Upper lobe of left lung (tissue), 6 donors: ENCODE results near the gene FBP2. TPM values are rescaled to one million over a fixed set of nuclear protein-coding genes. Genes with fewer than 3 reads are reported as not detected.

Source experiments
- ATAC-seq, 2 donors: fragments of 200-7000 bp; cut with Tn5 transposase; one replicate each; pipeline ENCODE4 v1.9.1; 2022; ENCODE audit warnings: mild to moderate bottlenecking in 2 of 2, moderate library complexity in 2 of 2; ENCODE audit not compliant: low FRiP score in 2 of 2
- DNase-seq, 2 donors: peaks; one replicate each; pipeline ENCODE4 v3.0.0-alpha.2; 2019 to 2020
- H3K27ac ChIP-seq, 4 donors: fragments of 200-600 bp; sonication (generic); one replicate each; pipeline ENCODE4 v1.5.1; 2016 to 2019
- H3K27me3 ChIP-seq, 4 donors: fragments of 200-600 bp; sonication (generic); one replicate each; pipeline ENCODE4 v1.5.1; 2017 to 2019
- H3K36me3 ChIP-seq, 4 donors: fragments of 200-600 bp; sonication (generic); one replicate each; pipeline ENCODE4 v1.5.1; 2016 to 2019
- H3K4me1 ChIP-seq, 4 donors: fragments of 200-600 bp; sonication (generic); one replicate each; pipeline ENCODE4 v1.5.1; 2018 to 2019
- H3K4me3 ChIP-seq, 4 donors: fragments of 200-600 bp; sonication (generic); one replicate each; pipeline ENCODE4 v1.5.1; 2017 to 2019; ENCODE audit warnings: mild to moderate bottlenecking in 2 of 4, moderate library complexity in 1 of 4
- H3K9me3 ChIP-seq, 4 donors: fragments of 200-600 bp; sonication (generic); one replicate each; pipeline ENCODE4 v1.5.1; 2018 to 2019
- EP300 ChIP-seq, 4 donors: sonication (generic); formaldehyde crosslinking; IDR thresholded peaks; one replicate each; pipeline ENCODE4 v1.5.1; 2017; ENCODE audit warnings: antibody characterized with exemption in 4 of 4, control low read depth in 2 of 4
- POLR2A ChIP-seq, 4 donors: fragments of 450-650 bp; IDR thresholded peaks; one replicate each; pipeline ENCODE4 v1.5.1; 2016 to 2017; ENCODE audit warnings: antibody characterized with exemption in 4 of 4, mild to moderate bottlenecking in 2 of 4
- POLR2AphosphoS5 ChIP-seq, 2 donors: sonication (generic); formaldehyde crosslinking; IDR thresholded peaks; one replicate each; pipeline ENCODE4 v1.5.1; 2017; ENCODE audit warnings: antibody characterized with exemption in 2 of 2
- WGBS, 2 donors: methylation state at CpG; one replicate each; pipeline ENCODE4 v1.1.5; 2017 to 2018; 5-methylcytosine and 5-hydroxymethylcytosine counted together
- total RNA-seq, 6 donors: library from RNA; depleted of rRNA in 4 of 6; stranded (reverse); fragments of >200 nt in 4 of 6; gene quantifications; one replicate each; pipeline versions ENCODE4 v1.1.0 to v1.2.1, GENCODE V29; 2016 to 2021
- TF ChIP-seq, protein P1 (sequence below), 6 experiments: fragments of 450-650 bp in 4 of 6; fragments of 200-600 bp in 2 of 6; sonication (generic) in 2 of 6; IDR thresholded peaks; one replicate each; pipeline ENCODE4 v1.5.1; 2016 to 2019; ENCODE audit warnings: antibody characterized with exemption in 6 of 6
- donor health status: DM: no; HTN: no; CAD: no; lungs with moderate emphysema.
- donor health status: DM: no; HTN: yes; CAD: no; lungs with severe emphysema.

Gene FBP2
- total RNA-seq, 6 donors from 2014 or later, result 0.49 TPM; not detected in 5

DNA sequence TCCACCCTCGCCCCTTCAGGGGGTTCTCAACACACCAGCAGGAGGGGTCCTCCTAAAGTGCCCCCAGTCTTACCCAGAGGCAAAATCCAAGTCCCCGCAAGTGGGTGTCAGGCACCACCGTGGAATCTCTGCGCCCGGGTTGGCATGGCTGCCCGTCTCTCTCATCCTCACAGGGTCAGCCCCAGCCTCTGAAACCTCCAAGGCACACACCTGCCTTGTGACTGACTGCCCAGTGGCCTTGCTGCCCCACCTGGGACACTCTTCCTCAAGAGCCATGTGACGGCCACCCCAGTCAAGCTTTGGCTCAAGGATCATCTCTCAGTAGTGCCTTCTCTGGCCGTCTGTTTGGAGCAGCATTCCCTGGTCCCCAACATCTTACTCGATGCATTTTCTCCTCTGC, 4.9 kb downstream of the FBP2 start:
- 88% methylated on average over 6 to 9 of the region's 9 CpGs for WGBS, 2 donors

DNA sequence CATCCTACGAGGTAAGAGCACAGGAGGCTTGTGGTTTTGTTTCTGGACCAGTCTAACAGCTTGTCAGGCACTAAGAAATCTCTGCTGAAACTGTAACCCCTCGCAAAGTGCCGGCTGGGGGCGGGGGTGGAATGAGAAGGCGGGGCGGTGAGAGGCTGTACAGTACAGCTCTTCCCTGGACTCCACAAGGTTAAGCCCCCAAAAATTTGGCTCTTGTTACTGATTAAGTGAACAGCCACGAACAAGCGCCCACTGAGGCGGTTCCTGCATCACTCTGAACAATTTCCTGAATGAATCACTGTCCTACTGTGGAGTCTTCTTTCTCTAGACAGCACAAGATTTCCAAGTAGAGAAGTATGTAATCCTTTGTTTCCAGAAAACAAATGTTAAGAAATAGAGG, 6.8 kb downstream of the FBP2 start:
- Histone ChIP-seq H3K27ac (no peak overlapping the region), H3K4me1 (peaks cover 0 to 7% (median 2%) of the 10 kb centered on the region in 4 donors), H3K36me3 (no peaks in the 10 kb centered on the region), H3K4me3 (peak overlapping the region in 2 of 4 donors; percentile 13 to 15), H3K9me3 (no peaks in the 10 kb centered on the region), H3K27me3 (no peaks in the 10 kb centered on the region)
- TF ChIP-seq POLR2AphosphoS5 (IDR thresholded peaks at IDR 0.05) (no peak), POLR2A (IDR thresholded peaks at IDR 0.05) (no peak), EP300 (IDR thresholded peaks at IDR 0.05) (no peak)
- TF ChIP-seq, protein P1, sequence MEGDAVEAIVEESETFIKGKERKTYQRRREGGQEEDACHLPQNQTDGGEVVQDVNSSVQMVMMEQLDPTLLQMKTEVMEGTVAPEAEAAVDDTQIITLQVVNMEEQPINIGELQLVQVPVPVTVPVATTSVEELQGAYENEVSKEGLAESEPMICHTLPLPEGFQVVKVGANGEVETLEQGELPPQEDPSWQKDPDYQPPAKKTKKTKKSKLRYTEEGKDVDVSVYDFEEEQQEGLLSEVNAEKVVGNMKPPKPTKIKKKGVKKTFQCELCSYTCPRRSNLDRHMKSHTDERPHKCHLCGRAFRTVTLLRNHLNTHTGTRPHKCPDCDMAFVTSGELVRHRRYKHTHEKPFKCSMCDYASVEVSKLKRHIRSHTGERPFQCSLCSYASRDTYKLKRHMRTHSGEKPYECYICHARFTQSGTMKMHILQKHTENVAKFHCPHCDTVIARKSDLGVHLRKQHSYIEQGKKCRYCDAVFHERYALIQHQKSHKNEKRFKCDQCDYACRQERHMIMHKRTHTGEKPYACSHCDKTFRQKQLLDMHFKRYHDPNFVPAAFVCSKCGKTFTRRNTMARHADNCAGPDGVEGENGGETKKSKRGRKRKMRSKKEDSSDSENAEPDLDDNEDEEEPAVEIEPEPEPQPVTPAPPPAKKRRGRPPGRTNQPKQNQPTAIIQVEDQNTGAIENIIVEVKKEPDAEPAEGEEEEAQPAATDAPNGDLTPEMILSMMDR (IDR thresholded peaks at IDR 0.05), result no peak
- 44 to 68% methylated on average over 5 to 9 of the region's 9 CpGs for WGBS, 2 donors
- DNase-seq (no peak), ATAC-seq (peak in 1 of 2 donors; percentile 48)

More for the DNA sequence above, 4.9 kb downstream of the FBP2 start:
- Histone ChIP-seq H3K9me3 (no peaks in the 10 kb centered on the region), H3K27me3 (no peaks in the 10 kb centered on the region), H3K27ac (no peak overlapping the region), H3K36me3 (no peaks in the 10 kb centered on the region), H3K4me3 (no peak overlapping the region), H3K4me1 (peaks cover 0 to 7% (median 2%) of the 10 kb centered on the region in 4 donors)
- TF ChIP-seq EP300 (IDR thresholded peaks at IDR 0.05) (no peak), POLR2AphosphoS5 (IDR thresholded peaks at IDR 0.05) (no peak), POLR2A (IDR thresholded peaks at IDR 0.05) (no peak)
- TF ChIP-seq, protein P1 (IDR thresholded peaks at IDR 0.05), result no peak
- ATAC-seq, result no peak
- DNase-seq, result no peak

DNA sequence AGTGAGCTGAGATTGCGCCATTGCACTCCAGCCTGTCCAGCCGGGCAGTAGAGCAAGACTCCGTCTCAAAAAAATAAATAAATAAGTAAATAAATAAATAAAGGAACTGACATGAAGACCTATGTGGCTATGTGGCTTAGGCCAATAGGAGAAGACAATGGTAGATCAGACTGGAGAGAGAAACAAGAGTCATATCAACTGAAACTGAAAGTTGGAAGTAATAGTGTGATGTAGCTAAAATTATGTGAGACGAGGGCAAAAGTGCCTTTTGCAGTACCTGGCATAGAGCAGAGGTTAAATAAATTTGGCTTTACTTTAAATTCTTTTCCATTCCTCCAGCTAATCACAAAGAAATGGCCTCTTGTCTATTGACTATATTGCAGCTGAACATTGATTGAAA, 7.3 kb downstream of the FBP2 start:
- ATAC-seq, result no peak
- H3K27ac ChIP-seq, result no peak overlapping the region
- H3K9me3 ChIP-seq, result no peaks in the 10 kb centered on the region
- no peaks in the 10 kb centered on the region for H3K27me3 ChIP-seq
- WGBS, 2 donors, result 60 to 76% methylated on average over 4 of the region's 4 CpGs
- no peak for DNase-seq
- H3K36me3 ChIP-seq, result no peaks in the 10 kb centered on the region
- peak overlapping the region in 2 of 4 donors; percentile 13 to 15 for H3K4me3 ChIP-seq
- H3K4me1 ChIP-seq, result peaks cover 0 to 7% (median 2%) of the 10 kb centered on the region in 4 donors
- TF ChIP-seq, protein P1 (IDR thresholded peaks at IDR 0.05), result no peak
- TF ChIP-seq POLR2AphosphoS5 (IDR thresholded peaks at IDR 0.05) (no peak), EP300 (IDR thresholded peaks at IDR 0.05) (no peak), POLR2A (IDR thresholded peaks at IDR 0.05) (no peak)

DNA sequence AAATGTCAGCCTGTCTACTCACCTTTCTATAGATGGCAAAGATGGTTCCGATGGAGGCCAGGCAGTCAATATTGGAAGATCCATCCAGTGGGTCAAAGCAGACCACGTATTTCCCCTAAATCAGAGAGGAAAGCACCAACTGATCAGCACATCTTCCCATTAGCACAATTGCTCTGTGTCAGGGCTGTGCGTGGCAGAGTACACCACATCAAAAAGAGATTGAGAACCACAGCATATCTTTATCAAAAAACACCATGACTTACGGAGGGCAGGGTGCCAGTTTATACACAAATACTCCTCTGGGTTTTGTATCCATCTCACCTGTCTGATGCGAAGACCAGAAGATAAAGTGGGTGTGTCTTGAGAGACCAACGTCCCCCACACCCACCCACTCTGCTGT, 9.1 kb downstream of the FBP2 start:
- DNase-seq, result no peak
- ATAC-seq, result no peak
- 70 to 83% methylated on average over 6 of the region's 6 CpGs for WGBS, 2 donors
- H3K4me1 ChIP-seq, result peaks cover 0 to 7% (median 2%) of the 10 kb centered on the region in 4 donors
- no peak overlapping the region for H3K4me3 ChIP-seq
- TF ChIP-seq, protein P1 (IDR thresholded peaks at IDR 0.05), result no peak
- no peak for TF ChIP-seq EP300 (IDR thresholded peaks at IDR 0.05)
- TF ChIP-seq POLR2AphosphoS5 (IDR thresholded peaks at IDR 0.05), result no peak
- TF ChIP-seq POLR2A (IDR thresholded peaks at IDR 0.05), result no peak
- H3K27me3 ChIP-seq, result no peaks in the 10 kb centered on the region
- H3K9me3 ChIP-seq, result no peaks in the 10 kb centered on the region
- no peaks in the 10 kb centered on the region for H3K36me3 ChIP-seq
- H3K27ac ChIP-seq, result no peak overlapping the region

DNA sequence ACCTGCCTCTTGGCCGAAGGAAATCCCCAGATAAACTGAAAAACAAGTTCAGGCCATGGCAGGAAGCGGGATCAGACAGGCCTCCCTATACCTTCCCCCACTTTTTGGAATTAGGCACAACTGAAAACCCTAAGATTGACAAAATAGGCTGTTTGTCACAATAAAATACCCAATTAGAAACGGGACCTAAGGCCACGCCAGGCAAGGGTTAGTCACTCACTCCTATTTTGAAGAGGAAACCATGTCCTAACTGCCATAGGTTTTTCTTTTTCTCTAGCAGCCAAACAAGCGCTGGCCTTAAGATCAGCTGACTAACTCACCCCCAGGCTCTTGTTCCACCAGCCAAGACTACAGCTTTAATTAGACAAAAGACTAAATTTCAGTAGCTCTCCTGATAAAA, 11.9 kb downstream of the FBP2 start:
- TF ChIP-seq, protein P1 (IDR thresholded peaks at IDR 0.05), result no peak
- no peak for TF ChIP-seq POLR2AphosphoS5 (IDR thresholded peaks at IDR 0.05)
- TF ChIP-seq EP300 (IDR thresholded peaks at IDR 0.05), result no peak
- TF ChIP-seq POLR2A (IDR thresholded peaks at IDR 0.05), result no peak
- no peaks in the 10 kb centered on the region for H3K9me3 ChIP-seq
- no peak overlapping the region for H3K4me3 ChIP-seq
- H3K27me3 ChIP-seq, result no peaks in the 10 kb centered on the region
- peaks cover 0 to 4% (median 2%) of the 10 kb centered on the region in 4 donors for H3K4me1 ChIP-seq
- no peaks in the 10 kb centered on the region for H3K36me3 ChIP-seq
- 89 to 98% methylated on average over 5 of the region's 5 CpGs for WGBS, 2 donors
- DNase-seq, result no peak
- H3K27ac ChIP-seq, result no peak overlapping the region
- no peak for ATAC-seq
